ENCODE measurements around the gene GARNL3. TPM values are rescaled to one million over a fixed set of nuclear protein-coding genes. Genes with fewer than 3 reads are reported as not detected.

Gene GARNL3
- total and polyA plus RNA-seq, 2 of the 13 experiments (the other 11 are each of a cell fraction or from before 2014, with no cell fraction given): 3.9 to 11.0 TPM

DNA sequence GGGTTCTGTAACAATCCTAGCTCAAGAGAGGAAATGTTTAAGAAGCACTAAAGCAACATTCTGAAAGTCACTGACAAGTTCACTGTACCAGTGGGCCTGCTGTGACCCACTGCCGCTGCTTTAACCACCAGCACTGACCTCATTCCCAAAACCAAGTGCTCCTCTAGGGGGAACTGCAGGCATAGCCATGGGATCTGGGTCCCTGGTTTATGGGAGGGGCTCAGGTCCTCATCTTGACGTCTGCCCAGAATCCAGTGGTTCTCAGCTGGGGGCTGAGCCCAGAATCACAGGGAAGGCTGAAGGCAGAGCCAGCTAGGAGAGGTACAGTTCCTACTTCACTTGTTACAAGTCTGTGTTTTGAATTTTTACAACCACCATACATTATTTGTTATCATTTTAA, 96.3 kb downstream of the GARNL3 start (continued):
- peak; percentile 30; the same call in 1 of the 2 replicates for TF ChIP-seq SP5 (CRISPR knock-in tag; IDR thresholded peaks at IDR 0.05; ENCODE audit: borderline replicate concordance, low read depth)
- TF ChIP-seq GATAD1 (CRISPR knock-in tag; IDR thresholded peaks at IDR 0.05): 0 out of 2 replicates have a peak, but pooled peaks have one; percentile 16
- 0 out of 2 replicates have a peak, but pooled peaks have one; percentile 34 for TF ChIP-seq FOSL2 (CRISPR knock-in tag; IDR thresholded peaks at IDR 0.05)
- TF ChIP-seq, protein P1, sequence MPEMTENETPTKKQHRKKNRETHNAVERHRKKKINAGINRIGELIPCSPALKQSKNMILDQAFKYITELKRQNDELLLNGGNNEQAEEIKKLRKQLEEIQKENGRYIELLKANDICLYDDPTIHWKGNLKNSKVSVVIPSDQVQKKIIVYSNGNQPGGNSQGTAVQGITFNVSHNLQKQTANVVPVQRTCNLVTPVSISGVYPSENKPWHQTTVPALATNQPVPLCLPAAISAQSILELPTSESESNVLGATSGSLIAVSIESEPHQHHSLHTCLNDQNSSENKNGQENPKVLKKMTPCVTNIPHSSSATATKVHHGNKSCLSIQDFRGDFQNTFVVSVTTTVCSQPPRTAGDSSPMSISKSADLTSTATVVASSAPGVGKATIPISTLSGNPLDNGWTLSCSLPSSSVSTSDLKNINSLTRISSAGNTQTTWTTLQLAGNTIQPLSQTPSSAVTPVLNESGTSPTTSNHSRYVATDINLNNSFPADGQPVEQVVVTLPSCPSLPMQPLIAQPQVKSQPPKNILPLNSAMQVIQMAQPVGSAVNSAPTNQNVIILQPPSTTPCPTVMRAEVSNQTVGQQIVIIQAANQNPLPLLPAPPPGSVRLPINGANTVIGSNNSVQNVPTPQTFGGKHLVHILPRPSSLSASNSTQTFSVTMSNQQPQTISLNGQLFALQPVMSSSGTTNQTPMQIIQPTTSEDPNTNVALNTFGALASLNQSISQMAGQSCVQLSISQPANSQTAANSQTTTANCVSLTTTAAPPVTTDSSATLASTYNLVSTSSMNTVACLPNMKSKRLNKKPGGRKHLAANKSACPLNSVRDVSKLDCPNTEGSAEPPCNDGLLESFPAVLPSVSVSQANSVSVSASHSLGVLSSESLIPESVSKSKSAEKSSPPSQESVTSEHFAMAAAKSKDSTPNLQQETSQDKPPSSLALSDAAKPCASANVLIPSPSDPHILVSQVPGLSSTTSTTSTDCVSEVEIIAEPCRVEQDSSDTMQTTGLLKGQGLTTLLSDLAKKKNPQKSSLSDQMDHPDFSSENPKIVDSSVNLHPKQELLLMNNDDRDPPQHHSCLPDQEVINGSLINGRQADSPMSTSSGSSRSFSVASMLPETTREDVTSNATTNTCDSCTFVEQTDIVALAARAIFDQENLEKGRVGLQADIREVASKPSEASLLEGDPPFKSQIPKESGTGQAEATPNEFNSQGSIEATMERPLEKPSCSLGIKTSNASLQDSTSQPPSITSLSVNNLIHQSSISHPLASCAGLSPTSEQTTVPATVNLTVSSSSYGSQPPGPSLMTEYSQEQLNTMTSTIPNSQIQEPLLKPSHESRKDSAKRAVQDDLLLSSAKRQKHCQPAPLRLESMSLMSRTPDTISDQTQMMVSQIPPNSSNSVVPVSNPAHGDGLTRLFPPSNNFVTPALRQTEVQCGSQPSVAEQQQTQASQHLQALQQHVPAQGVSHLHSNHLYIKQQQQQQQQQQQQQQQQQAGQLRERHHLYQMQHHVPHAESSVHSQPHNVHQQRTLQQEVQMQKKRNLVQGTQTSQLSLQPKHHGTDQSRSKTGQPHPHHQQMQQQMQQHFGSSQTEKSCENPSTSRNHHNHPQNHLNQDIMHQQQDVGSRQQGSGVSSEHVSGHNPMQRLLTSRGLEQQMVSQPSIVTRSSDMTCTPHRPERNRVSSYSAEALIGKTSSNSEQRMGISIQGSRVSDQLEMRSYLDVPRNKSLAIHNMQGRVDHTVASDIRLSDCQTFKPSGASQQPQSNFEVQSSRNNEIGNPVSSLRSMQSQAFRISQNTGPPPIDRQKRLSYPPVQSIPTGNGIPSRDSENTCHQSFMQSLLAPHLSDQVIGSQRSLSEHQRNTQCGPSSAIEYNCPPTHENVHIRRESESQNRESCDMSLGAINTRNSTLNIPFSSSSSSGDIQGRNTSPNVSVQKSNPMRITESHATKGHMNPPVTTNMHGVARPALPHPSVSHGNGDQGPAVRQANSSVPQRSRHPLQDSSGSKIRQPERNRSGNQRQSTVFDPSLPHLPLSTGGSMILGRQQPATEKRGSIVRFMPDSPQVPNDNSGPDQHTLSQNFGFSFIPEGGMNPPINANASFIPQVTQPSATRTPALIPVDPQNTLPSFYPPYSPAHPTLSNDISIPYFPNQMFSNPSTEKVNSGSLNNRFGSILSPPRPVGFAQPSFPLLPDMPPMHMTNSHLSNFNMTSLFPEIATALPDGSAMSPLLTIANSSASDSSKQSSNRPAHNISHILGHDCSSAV (CRISPR knock-in tag; IDR thresholded peaks at IDR 0.05; ENCODE audit: borderline replicate concordance): no peak
- TF ChIP-seq STAG1 (CRISPR knock-in tag; IDR thresholded peaks at IDR 0.05): peak; percentile 89
- peak; percentile 27; the same call in 1 of the 2 replicates for TF ChIP-seq THAP11 (CRISPR knock-in tag; IDR thresholded peaks at IDR 0.05)
- peak; percentile 38 for TF ChIP-seq XRCC5 (optimal IDR thresholded peaks at IDR 0.05; ENCODE audit: low read length)
- TF ChIP-seq ZNF570 (CRISPR knock-in tag; IDR thresholded peaks at IDR 0.05; ENCODE audit: borderline replicate concordance): no peak
- no peak for TF ChIP-seq U2AF1 (optimal IDR thresholded peaks at IDR 0.05; ENCODE audit: low read depth, low read length)
- 0 out of 2 replicates have a peak, but pooled peaks have one; percentile 28 for TF ChIP-seq GATAD2A (CRISPR knock-in tag; IDR thresholded peaks at IDR 0.05)
- TF ChIP-seq, protein P2, sequence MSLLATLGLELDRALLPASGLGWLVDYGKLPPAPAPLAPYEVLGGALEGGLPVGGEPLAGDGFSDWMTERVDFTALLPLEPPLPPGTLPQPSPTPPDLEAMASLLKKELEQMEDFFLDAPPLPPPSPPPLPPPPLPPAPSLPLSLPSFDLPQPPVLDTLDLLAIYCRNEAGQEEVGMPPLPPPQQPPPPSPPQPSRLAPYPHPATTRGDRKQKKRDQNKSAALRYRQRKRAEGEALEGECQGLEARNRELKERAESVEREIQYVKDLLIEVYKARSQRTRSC (CRISPR knock-in tag; IDR thresholded peaks at IDR 0.05; ENCODE audit: low read depth): no peak
- TF ChIP-seq ZBTB33 (CRISPR knock-in tag; IDR thresholded peaks at IDR 0.05): peak; percentile 60; the same call in 1 of the 2 replicates
- TF ChIP-seq TOPORS (CRISPR knock-in tag; IDR thresholded peaks at IDR 0.05): no peak
- TF ChIP-seq SIN3A (IDR thresholded peaks at IDR 0.05; ENCODE audit: borderline replicate concordance, low read depth, low read length): peak; percentile 48; the same call in 1 of the 2 replicates
